Fibroblast of lung (primary cell): ENCODE measurements around the gene PAFAH1B1.

Experiments
- CTCF ChIP-seq, 2 donors: IDR thresholded peaks in 1 of 2; conservative IDR thresholded peaks in 1 of 2; 1 replicate in 1 of 2; 2 replicates in 1 of 2; pipeline ENCODE4 v1.5.1; 2011 to 2012; ENCODE audit warnings: low read length in 2 of 2, control low read depth in 1 of 2, inconsistent platforms in 1 of 2, low read depth in 1 of 2, mild to moderate bottlenecking in 1 of 2
- EZH2 ChIP-seq: IDR thresholded peaks from 2 replicates; pipeline ENCODE4 v1.5.1; 2012; ENCODE audit warnings: low read length, control low read depth, mild to moderate bottlenecking; ENCODE audit errors: missing control alignments

- TF ChIP-seq CTCF (conservative IDR thresholded peaks at IDR 0.05 in 1 of 2, IDR thresholded peaks at IDR 0.05 in 1 of 2; ENCODE audit: low read depth in 1 of 2, low read length in 2 of 2), result no peak
- TF ChIP-seq EZH2, result no peak
Measured at GRCh38 chr17:2695243-2695960, 101.9 kb downstream of the PAFAH1B1 start.
